Measurements from ENCODE around the gene MARCHF3.
"Not testable (repeated sequence)": the region's sequence is repeated elsewhere in the genome, so short reads cannot be mapped to it uniquely, and the experiment has no call there.

MARCHF3 gene

DNA sequence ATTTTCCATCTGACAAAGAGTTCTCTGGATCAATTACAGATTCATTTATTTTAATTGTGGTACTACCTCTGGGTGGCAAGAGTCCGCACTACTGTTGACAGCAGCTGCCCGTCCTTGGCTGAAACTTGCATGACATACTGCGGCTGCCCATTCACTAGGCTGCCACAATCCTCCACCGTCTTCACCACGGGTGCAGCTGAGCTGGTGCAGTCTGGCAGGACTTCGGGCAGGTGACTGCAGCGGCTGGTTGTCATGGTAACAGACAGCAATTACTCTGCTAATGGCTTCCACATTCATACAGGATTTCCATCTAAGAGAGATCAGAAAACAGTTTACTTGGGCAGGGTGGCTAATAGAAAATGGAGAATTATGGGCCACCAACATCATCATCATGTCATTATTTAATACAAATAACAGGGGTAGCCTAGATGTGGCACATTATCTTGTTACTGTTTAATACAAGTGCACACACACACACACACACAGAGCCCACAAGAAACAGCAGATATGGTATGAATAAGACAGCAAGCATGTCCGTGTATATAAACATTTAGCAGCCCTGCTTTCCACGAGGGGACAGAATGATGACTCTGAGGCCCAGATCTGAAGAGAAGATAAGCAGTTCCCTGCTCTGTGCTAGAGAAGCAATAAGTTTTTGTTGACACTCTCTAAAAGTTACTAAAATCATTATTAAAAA, 112.3 kb downstream of the MARCHF3 start:
- H3K9me3 ChIP-seq (ENCODE audit: insufficient read depth, low read depth, low read length): no peaks in the 10 kb centered on the region
- WGBS: 79% methylated on average over 9 of the region's 9 CpGs
- no peak overlapping the region for H3K9ac ChIP-seq (ENCODE audit: low read depth, low read length)
- no peak overlapping the region for H3K4me3 ChIP-seq (ENCODE audit: low read length)
- H3K4me1 ChIP-seq (ENCODE audit: insufficient read depth, low read length): peaks cover 20% of the 10 kb centered on the region
- H3K36me3 ChIP-seq (ENCODE audit: insufficient read depth, low read length): no peaks in the 10 kb centered on the region; the same call in 1 of the 2 replicates
- no peaks in the 10 kb centered on the region for H3K27me3 ChIP-seq (ENCODE audit: insufficient read depth, low read length)
- H3K27ac ChIP-seq (ENCODE audit: low read depth, low read length): no peak overlapping the region

DNA sequence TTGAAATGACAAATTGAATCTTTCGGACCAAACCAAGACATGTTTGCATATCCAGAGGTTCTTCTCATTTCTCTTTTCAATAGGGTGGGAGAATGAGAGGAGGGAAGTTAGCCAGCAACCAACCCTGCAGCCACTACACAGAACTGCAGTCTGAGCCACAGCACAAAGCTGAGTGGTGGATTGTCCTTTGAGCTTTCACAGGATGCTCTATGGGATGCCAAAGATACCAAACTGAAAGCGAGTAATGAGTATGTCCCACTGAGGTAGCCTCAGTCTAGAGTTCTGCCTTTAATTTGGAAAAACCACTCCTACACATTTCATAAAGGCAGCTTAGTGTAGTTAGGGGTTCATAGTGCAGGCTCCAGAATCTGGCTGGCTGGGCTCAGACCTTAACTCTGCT, 114.9 kb downstream of the MARCHF3 start:
- Histone ChIP-seq H3K9me3 (ENCODE audit: insufficient read depth, low read depth, low read length) (peaks cover 4% of the 10 kb centered on the region; the same call in 1 of the 2 replicates), H3K4me3 (ENCODE audit: low read length) (no peak overlapping the region), H3K9ac (ENCODE audit: low read depth, low read length) (no peak overlapping the region), H3K4me1 (ENCODE audit: insufficient read depth, low read length) (peaks cover 12% of the 10 kb centered on the region; the same call in 1 of the 2 replicates), H3K27ac (ENCODE audit: low read depth, low read length) (no peak overlapping the region), H3K36me3 (ENCODE audit: insufficient read depth, low read length) (no peaks in the 10 kb centered on the region; the same call in 1 of the 2 replicates), H3K27me3 (ENCODE audit: insufficient read depth, low read length) (no peaks in the 10 kb centered on the region)
- WGBS: 100% methylated on average over 1 of the region's 2 CpGs

DNA sequence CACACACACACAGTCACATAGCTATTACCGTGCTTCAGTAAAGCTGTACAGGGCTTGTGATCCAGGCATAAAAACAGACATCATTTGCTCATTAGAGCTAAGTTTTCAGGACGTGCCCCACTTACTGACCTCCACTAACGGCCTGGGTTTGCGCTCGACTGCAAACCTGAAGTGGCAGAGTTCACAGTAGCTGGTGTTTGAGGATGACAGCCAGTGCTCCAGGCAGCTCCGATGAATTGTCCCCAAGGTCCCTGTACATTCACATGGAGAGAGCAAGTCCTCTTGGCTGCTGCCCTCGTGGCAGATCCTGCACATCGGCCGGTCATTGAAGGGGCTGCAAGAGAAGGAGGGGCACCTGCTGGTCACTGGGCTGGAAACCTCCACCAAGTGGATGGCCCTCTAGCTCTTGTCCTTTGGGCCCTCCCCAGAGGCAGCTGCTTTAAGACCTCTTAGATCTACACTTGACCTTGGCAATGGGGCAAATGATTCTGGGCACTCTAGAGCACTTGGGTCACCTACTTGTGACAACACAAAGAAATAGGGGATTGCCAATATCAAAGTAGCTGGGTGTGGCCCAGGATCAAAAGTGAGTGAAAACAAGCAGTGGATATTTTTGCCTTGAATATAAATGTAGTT, 115.4 kb downstream of the MARCHF3 start:
- Histone ChIP-seq H3K27me3 (ENCODE audit: insufficient read depth, low read length) (no peaks in the 10 kb centered on the region), H3K27ac (ENCODE audit: low read depth, low read length) (no peak overlapping the region), H3K9me3 (ENCODE audit: insufficient read depth, low read depth, low read length) (peaks cover 9% of the 10 kb centered on the region), H3K4me3 (ENCODE audit: low read length) (no peak overlapping the region), H3K36me3 (ENCODE audit: insufficient read depth, low read length) (peaks cover 5% of the 10 kb centered on the region), H3K9ac (ENCODE audit: low read depth, low read length) (no peak overlapping the region), H3K4me1 (ENCODE audit: insufficient read depth, low read length) (peaks cover 12% of the 10 kb centered on the region; the same call in 1 of the 2 replicates)
- WGBS: 94% methylated on average over 9 of the region's 9 CpGs

DNA sequence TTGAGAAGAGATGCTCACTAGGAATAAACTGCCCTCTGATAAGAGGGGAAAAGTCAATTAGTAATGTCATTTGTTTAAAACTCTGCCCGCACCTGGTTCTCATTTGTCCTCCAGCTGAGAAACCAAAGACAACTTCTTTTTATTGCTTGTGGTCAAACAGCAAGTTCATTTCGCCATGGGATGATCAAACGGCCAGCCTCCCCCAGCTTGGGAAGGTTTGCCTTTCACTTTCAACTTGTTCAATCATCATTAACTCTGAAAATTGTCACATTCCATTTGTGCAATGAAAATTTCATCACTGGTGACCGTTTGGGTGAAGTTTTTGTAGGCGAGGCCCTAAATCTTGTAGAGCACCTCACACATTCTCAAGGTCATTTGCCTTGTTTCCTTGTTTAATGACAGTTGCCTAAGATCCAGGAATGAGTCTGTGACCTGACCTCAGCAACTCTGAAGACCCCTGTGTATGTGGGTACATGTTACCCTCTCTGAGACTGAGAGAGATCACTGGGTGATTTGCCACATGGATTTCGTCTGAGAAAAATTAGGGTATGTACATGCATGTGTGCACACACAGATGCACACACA, 117.7 kb downstream of the MARCHF3 start:
- WGBS: 94% methylated on average over 6 of the region's 6 CpGs
- no peak overlapping the region for H3K27ac ChIP-seq (ENCODE audit: low read depth, low read length)
- H3K9ac ChIP-seq (ENCODE audit: low read depth, low read length): no peak overlapping the region
- H3K36me3 ChIP-seq (ENCODE audit: insufficient read depth, low read length): peaks cover 7% of the 10 kb centered on the region
- H3K9me3 ChIP-seq (ENCODE audit: insufficient read depth, low read depth, low read length): peaks cover 15% of the 10 kb centered on the region
- H3K4me1 ChIP-seq (ENCODE audit: insufficient read depth, low read length): peaks cover 6% of the 10 kb centered on the region; the same call in 1 of the 2 replicates
- H3K27me3 ChIP-seq (ENCODE audit: insufficient read depth, low read length): no peaks in the 10 kb centered on the region
- no peak overlapping the region for H3K4me3 ChIP-seq (ENCODE audit: low read length)

DNA sequence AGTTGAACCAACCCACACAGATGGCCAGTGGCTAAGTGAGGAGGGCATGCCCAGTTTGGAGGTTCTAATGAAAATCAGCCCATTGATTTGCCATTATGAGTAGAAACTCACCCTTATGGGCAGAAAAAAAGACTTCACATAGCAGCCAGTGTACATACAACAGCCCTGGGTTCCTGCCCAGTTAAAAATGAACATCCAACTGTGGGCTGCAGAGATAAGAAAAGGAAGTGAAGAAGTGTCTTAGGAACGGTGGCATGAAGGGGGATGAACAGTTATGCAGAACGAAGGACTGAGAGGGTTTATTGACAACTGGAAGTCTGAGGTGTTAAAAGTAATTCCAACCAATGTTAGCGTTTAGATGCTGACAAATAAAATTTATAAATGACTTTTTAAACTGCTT, 118.4 kb downstream of the MARCHF3 start:
- Histone ChIP-seq H3K4me3 (ENCODE audit: low read length) (no peak overlapping the region), H3K27ac (ENCODE audit: low read depth, low read length) (no peak overlapping the region), H3K9me3 (ENCODE audit: insufficient read depth, low read depth, low read length) (peaks cover 15% of the 10 kb centered on the region), H3K4me1 (ENCODE audit: insufficient read depth, low read length) (no peaks in the 10 kb centered on the region), H3K27me3 (ENCODE audit: insufficient read depth, low read length) (no peaks in the 10 kb centered on the region), H3K36me3 (ENCODE audit: insufficient read depth, low read length) (peaks cover 7% of the 10 kb centered on the region), H3K9ac (ENCODE audit: low read depth, low read length) (no peak overlapping the region)
- WGBS: 90% methylated on average over 3 of the region's 3 CpGs

DNA sequence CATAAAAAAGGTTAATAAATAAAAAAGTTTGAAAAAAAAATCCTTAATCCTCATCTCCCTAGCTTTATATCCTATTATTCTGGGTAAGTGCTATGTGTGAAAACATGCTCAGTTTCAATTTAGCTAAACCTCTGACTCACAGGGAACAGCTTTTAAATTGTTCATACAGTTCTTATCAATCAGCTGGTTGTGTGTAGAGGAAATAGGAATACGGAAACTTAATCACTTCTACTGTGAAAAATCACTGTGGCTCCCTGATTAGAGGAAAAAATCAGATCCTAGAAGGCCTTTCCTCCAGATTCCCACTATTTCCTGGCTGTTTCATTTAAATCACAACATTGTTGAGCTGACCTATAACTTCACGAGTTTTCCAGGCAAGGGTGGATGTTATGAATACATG, 120.5 kb downstream of the MARCHF3 start:
- Histone ChIP-seq H3K27ac (ENCODE audit: low read depth, low read length) (no peak overlapping the region), H3K27me3 (ENCODE audit: insufficient read depth, low read length) (no peaks in the 10 kb centered on the region), H3K4me3 (ENCODE audit: low read length) (no peak overlapping the region), H3K4me1 (ENCODE audit: insufficient read depth, low read length) (no peaks in the 10 kb centered on the region), H3K9ac (ENCODE audit: low read depth, low read length) (no peak overlapping the region), H3K36me3 (ENCODE audit: insufficient read depth, low read length) (peaks cover 7% of the 10 kb centered on the region), H3K9me3 (ENCODE audit: insufficient read depth, low read depth, low read length) (peaks cover 15% of the 10 kb centered on the region)
- 92% methylated on average over 2 of the region's 2 CpGs for WGBS

- not testable (repeated sequence) for H3K9me3 ChIP-seq (ENCODE audit: insufficient read depth, low read depth, low read length); H3K9ac ChIP-seq (ENCODE audit: low read depth, low read length); H3K27me3 ChIP-seq (ENCODE audit: insufficient read depth, low read length); H3K36me3 ChIP-seq (ENCODE audit: insufficient read depth, low read length); H3K27ac ChIP-seq (ENCODE audit: low read depth, low read length); H3K4me3 ChIP-seq (ENCODE audit: low read length)
- H3K4me1 ChIP-seq (ENCODE audit: insufficient read depth, low read length): peaks cover 10% of the 10 kb centered on the region; the same call in 1 of the 2 replicates
- no CpG with 5 or more reads among the region's 1 CpG for WGBS
Observed at GRCh38 chr5:126904407-126904806, 126.0 kb downstream of the MARCHF3 start.

- H3K27me3 ChIP-seq (ENCODE audit: insufficient read depth, low read length): no peaks in the 10 kb centered on the region
- WGBS: 87% methylated on average over 5 of the region's 6 CpGs
- no peak overlapping the region for H3K27ac ChIP-seq (ENCODE audit: low read depth, low read length)
- no peak overlapping the region for H3K4me3 ChIP-seq (ENCODE audit: low read length)
- H3K36me3 ChIP-seq (ENCODE audit: insufficient read depth, low read length): 0 out of 2 replicates have a peak, but pooled peaks cover 4% of the 10 kb centered on the region
- peaks cover 16% of the 10 kb centered on the region for H3K4me1 ChIP-seq (ENCODE audit: insufficient read depth, low read length)
- H3K9me3 ChIP-seq (ENCODE audit: insufficient read depth, low read depth, low read length): no peaks in the 10 kb centered on the region
- no peak overlapping the region for H3K9ac ChIP-seq (ENCODE audit: low read depth, low read length)
Observed at GRCh38 chr5:126900796-126901195, 129.6 kb downstream of the MARCHF3 start.

GRCh38 chr5:126899476-126899875, 130.9 kb downstream of the MARCHF3 start:
- no peaks in the 10 kb centered on the region for H3K27me3 ChIP-seq (ENCODE audit: insufficient read depth, low read length)
- no peak overlapping the region for H3K27ac ChIP-seq (ENCODE audit: low read depth, low read length)
- 0 out of 2 replicates have a peak, but pooled peaks cover 4% of the 10 kb centered on the region for H3K36me3 ChIP-seq (ENCODE audit: insufficient read depth, low read length)
- H3K4me1 ChIP-seq (ENCODE audit: insufficient read depth, low read length): peaks cover 16% of the 10 kb centered on the region
- H3K9me3 ChIP-seq (ENCODE audit: insufficient read depth, low read depth, low read length): no peaks in the 10 kb centered on the region
- no peak overlapping the region for H3K9ac ChIP-seq (ENCODE audit: low read depth, low read length)
- H3K4me3 ChIP-seq (ENCODE audit: low read length): no peak overlapping the region

DNA sequence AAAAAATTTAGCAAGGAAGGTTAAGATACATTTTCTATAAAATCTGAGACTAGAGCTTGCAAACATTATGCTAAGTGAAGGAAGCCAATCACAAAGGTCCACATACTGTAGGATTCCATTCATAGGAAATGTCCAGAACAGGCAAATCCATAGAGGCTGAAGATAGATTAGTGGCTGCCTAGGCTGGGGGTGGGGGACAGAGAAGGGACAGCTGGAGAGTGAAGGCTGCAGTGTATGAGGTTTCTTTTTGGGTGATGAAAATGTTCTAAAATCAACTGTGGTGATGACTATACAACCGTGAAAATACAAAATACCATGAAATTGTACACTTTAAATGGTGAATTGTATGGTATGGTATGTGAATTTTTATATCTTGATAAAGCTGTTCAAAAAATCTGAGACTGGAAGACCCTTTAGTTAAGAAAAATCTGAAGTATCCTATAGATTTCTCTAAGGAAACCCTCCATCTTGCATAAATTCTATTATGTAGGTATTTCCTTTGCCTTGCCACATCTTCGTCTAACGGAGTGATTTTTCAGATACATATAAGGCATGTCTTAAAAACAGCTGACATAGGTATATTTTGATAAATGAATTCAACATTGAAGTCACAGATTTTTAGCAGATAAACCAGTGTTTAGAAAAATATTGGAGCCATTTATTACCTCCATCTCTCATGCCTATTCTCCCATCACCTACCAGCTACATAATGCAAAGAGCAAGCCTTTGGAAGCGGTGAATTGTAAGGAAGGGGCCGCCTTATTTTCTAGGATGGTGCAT, 132.3 kb downstream of the MARCHF3 start:
- Histone ChIP-seq H3K4me3 (ENCODE audit: low read length) (no peak overlapping the region), H3K4me1 (ENCODE audit: insufficient read depth, low read length) (peaks cover 16% of the 10 kb centered on the region), H3K27me3 (ENCODE audit: insufficient read depth, low read length) (no peaks in the 10 kb centered on the region), H3K9ac (ENCODE audit: low read depth, low read length) (no peak overlapping the region), H3K36me3 (ENCODE audit: insufficient read depth, low read length) (0 out of 2 replicates have a peak, but pooled peaks cover 4% of the 10 kb centered on the region), H3K27ac (ENCODE audit: low read depth, low read length) (no peak overlapping the region), H3K9me3 (ENCODE audit: insufficient read depth, low read depth, low read length) (no peaks in the 10 kb centered on the region)
- 97% methylated on average over 5 of the region's 5 CpGs for WGBS

Data from HUES64 (cell line).